PC-9 (cell line): ENCODE results near the gene SLC6A6.

Experiments used
- EZH2 ChIP-seq: fragments of 200-600 bp; sonication (generic); IDR thresholded peaks from 2 replicates; pipeline ENCODE4 v1.8.0; 2017; ENCODE audit warnings: antibody characterized with exemption, low read depth
- TF ChIP-seq, protein P1 (sequence below): fragments of 200-600 bp; sonication (generic); conservative IDR thresholded peaks from 2 replicates; pipeline ENCODE4 v1.6.1; 2017; ENCODE audit warnings: mixed run types, antibody characterized with exemption, mild to moderate bottlenecking, moderate library complexity

DNA sequence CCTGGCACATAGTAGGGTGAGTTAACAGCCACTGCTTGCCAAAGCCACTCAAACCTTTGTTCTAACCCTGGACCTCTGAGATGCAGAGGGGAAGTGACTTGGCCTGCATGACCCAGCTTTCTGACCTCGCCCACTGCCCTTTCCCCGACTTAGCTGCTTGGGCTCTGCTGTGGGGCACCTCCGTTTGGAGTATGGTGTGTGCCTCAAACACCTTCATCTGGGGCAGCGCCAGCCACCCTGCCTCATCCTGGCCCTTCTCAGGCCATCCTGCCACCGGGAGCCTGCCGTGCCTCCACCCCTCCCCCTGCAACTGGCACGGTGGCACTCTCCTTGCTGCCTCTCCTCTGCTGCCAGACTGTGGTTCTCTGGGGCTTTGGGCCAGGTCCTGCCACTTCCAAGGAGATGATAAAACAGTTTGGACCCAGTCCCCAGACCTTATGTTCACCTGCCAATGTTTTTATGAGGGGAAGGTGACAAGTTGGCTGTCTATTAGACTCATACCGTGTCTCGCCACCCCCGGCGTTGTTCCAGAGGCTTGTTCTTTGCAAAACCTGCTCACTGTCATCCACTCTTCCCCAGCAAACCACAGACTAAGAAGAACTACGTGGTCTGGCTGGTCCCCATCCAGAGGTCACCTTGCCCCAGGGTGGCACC is 32.2 kb downstream of the SLC6A6 start:
- TF ChIP-seq, protein P1, sequence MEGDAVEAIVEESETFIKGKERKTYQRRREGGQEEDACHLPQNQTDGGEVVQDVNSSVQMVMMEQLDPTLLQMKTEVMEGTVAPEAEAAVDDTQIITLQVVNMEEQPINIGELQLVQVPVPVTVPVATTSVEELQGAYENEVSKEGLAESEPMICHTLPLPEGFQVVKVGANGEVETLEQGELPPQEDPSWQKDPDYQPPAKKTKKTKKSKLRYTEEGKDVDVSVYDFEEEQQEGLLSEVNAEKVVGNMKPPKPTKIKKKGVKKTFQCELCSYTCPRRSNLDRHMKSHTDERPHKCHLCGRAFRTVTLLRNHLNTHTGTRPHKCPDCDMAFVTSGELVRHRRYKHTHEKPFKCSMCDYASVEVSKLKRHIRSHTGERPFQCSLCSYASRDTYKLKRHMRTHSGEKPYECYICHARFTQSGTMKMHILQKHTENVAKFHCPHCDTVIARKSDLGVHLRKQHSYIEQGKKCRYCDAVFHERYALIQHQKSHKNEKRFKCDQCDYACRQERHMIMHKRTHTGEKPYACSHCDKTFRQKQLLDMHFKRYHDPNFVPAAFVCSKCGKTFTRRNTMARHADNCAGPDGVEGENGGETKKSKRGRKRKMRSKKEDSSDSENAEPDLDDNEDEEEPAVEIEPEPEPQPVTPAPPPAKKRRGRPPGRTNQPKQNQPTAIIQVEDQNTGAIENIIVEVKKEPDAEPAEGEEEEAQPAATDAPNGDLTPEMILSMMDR, result no peak
- no peak for TF ChIP-seq EZH2
